Endometrial microvascular endothelial cells (primary cell): ENCODE results near the gene SRSF3. TPM values are rescaled to one million over a fixed set of nuclear protein-coding genes. Genes with fewer than 3 reads are reported as not detected.

ENCODE experiments used
- in situ Hi-C: cut with HindIII; loops from 2 replicates; pipeline ENCODE4 v1.10.0; 2017; ENCODE audit warnings: low sequenced_read_pairs, low pct_unique_long_range_greater_than_20kb; ENCODE audit errors: inconsistent ontology term
- total RNA-seq: library from RNA; depleted of rRNA; stranded (reverse); fragments of >200 nt; gene quantifications from one replicate; pipeline ENCODE4 v1.2.3, GENCODE V29; 2015; ENCODE audit errors: inconsistent ontology term

Gene SRSF3
- total RNA-seq: 147 TPM

GRCh38 chr6:36594029-36594815 is at the start of gene SRSF3:
Gene SRSF3, plus strand, starts transcription at chr6:36594362. Its CDS starts 2,401 bp downstream, at chr6:36596763.
- in situ Hi-C loops: loop anchor here (10.0 kb wide), 1 partner anchor 49 kb away; the partner anchor contains the start of gene STK38

DNA sequence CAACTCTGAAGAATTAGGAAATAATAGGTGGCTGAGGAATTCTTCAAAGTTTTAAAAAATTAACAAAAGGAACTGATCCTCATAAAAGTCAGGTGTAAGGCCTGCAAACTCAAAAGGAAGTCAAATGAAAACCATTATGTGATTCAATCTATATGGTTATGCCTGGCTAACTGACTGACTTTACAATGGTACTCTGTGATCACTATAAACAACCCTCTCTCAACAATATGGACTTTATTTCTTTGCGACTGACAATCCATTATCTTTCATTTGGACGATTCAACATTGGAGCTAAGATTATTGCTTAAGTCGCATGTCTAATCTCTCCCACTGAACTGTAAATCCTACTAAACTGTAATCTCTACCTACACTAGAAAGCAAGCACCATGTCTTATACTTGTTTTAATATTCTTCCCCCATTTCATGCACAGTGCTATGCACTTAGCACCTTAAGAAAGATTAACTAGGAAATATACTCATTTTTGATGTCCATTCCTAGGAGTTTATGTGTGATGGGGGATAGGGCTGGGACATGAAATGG is 48.3 kb upstream of the SRSF3 start:
- in situ Hi-C loops: loop anchor here (10.0 kb wide), 1 partner anchor 49 kb away; the partner anchor contains the start of gene SRSF3

- in situ Hi-C loops: loop anchor here (10.0 kb wide), 1 partner anchor 48 kb away; the partner anchor contains the start of gene SRSF3
Observed at GRCh38 chr6:36546308-36546919, 47.7 kb upstream of the SRSF3 start.

GRCh38 chr6:36546920-36547645 is 47.1 kb upstream of the SRSF3 start, which contains the start of gene STK38:
Gene STK38, minus strand, starts transcription at chr6:36547479. Its CDS starts 7,277 bp downstream, at chr6:36540202.
- in situ Hi-C loops: loop anchor here (10.0 kb wide), 1 partner anchor 48 kb away; the partner anchor contains the start of gene SRSF3

DNA sequence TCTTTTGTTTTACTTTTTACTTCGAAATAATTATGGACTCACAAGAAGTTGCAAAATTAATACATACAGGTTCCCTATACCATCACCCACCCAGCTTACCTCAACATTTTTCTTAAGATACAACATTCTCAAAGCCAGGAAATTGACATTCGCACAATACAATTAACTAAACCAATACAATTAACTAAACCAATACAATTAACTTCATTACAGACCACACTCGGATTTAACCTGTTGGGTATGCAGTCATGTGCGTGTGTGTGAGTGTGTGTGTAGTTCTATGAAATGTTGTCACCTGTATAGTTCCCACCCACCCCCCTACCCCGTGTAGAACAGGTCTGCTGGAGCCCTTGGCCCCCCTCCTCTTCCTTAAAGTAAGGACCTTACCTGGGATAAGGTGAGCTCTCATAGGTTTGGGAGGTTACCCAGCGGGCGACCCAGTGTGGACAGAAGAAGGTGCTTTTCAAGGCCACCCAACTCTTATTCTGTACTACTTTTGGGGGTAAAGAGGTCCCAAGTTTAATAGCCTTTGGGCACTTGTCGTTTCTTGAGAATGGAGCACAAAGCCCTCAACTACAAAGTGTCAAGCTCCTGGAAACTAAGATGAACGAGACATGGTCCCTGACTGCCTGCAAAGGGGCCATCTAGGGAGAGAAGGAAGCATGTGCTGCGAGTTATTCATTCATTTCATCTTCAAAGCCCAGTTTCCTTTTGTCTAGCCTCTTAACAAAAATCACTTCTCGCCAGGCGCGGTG is 46.3 kb upstream of the SRSF3 start:
- in situ Hi-C loops: loop anchor here (10.0 kb wide), 1 partner anchor 47 kb away; the partner anchor contains the start of gene SRSF3

GRCh38 chr6:36548401-36548743 is 45.8 kb upstream of the SRSF3 start:
- in situ Hi-C loops: loop anchor here (10.0 kb wide), 1 partner anchor 46 kb away; the partner anchor contains the start of gene SRSF3

- in situ Hi-C loops: no loop called here
Observed at GRCh38 chr6:36550473-36551000, 43.6 kb upstream of the SRSF3 start.

DNA sequence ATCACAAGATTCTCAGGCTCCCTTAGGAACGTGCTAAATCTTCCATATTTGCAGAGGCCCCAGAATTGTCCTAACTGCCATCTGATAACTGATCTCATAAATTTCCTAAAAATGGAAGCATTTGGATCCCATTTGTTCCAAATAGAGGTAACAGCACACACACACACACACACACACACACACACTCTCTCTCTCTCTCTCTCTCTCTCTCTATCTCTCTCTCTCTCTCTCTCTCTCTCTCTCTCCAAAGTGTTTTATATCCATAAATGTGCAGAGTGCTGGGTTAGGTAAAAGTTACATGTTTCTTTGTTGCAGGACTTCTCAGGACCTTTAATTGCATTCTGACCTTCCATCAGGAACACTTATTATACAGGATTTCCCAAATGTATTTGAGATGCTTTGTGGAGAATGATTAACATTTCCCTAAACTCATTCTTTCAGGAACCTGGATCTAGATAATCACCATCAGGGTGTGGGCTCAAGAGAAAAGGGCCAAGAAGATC is 38.4 kb upstream of the SRSF3 start:
- in situ Hi-C loops: no loop called here

- in situ Hi-C loops: no loop called here
Observed at GRCh38 chr6:36556281-36556680, 37.9 kb upstream of the SRSF3 start.

GRCh38 chr6:36559011-36559793 is 35.0 kb upstream of the SRSF3 start:
- in situ Hi-C loops: no loop called here

DNA sequence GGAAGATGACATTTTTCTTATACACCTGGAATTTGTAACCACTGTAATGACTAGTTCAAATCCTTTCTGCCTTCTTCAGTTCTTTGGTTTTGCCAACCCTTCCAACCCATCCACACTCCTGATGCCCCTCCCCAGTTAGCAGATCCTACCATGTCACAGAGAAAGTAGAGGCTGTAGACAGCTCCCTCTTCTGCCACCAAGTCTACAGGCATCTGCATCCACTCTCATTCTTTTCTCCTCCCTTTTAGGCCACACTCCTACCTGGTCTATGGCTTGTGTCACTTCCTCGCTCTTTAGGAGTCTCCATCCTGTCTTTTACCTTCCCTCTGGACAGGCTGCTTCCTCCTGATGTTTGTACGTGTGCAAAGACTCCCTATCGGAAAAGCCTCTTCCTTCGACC is 33.3 kb upstream of the SRSF3 start:
- in situ Hi-C loops: no loop called here

DNA sequence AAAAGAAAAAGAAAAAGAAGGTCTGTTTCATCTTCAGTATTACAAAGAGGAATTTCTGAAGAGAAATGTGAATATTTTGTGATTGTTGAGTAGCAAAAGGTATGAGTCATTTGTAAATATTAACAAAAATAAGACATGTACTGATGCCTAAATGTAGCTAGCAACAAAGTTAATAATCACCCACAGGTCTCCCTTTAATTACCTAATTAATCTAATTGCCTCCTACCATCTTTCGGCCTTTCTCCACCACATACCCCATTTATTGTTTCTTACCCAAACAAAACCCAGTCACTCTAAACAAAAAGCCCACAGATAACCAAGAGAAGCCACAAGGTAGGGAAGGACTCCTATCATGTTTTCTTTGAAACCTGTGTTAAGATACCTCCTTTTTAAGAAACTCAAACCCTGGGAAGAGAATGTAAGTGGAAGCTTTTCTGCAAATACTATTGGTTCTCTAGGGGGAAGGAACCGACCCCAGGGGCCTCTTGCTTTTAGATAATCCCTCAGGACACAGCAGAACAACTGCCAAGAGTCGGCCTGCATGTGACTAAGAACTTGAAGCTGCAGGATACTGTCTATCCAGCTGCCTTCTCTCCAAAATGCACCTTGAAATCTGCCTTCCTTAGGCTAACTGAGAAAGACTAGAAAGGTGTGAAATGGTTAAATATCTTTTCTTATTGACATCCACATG is 30.8 kb upstream of the SRSF3 start:
- in situ Hi-C loops: no loop called here

DNA sequence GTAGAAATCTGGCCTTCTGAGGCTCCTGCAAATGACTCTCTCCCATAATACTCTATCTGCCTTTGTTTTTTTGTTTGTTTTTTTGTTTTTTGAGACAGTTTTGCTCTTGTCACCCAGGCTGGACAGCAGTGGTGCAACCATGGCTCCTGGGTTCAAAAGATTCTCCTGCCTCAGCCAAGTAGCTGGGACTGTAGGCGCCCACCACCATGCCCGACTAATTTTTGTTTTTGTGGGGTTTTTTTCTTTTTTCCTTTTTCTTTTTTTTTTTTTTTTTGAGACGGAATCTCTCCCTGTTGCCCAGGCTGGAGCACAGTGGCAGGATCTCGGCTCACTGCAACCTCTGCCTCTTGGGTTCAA is 30.3 kb upstream of the SRSF3 start:
- in situ Hi-C loops: no loop called here

DNA sequence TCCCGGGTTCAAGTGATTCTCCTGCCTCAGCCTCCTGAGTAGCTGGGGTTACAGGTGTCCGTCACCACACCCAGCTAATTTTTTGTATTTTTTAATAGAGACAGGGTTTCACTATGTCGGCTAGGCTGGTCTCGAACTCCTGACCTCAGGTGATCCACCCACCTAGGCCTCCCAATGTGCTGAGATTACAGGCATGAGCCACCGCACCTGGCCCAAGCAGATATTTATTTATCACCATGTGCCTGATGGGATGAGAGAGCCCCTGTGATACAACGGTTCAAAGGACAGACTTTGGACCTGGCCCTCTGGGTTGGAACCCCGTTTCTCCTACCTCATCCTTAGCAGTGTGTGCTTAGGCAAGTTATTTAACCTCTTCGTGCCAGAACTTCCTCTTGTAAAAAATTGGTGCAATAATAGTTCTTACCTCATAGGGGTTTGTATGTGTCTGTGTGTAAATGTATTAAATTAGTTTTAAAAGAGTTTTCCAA is 27.7 kb upstream of the SRSF3 start:
- in situ Hi-C loops: no loop called here

DNA sequence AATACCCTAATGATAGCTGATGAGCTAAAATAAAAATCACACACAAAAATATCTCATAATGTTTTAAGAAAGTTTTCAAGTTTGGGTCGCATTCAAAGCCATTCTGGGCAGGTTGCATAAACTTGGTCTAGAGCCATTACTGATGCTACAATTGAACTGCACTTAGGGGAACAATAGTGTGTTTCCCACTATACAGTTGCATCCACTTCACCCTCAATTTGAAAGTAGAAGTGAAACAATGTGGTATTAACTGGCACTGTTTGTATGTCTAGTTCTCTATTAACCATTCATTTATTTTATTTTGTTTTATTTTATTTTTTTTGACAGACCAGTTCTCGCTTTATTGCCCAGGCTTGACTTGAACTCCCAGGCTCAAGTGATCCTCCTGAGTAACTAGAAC is 23.9 kb upstream of the SRSF3 start:
- in situ Hi-C loops: no loop called here

GRCh38 chr6:36571122-36572043 is 22.8 kb upstream of the SRSF3 start:
- in situ Hi-C loops: no loop called here
